DLD1 (cell line): Measurements from ENCODE around the gene SLC17A7.
"Not testable (repeated sequence)": the region's sequence is repeated elsewhere in the genome, so short reads cannot be mapped to it uniquely, and the experiment has no call there.

Experiments used
- in situ Hi-C: cut with HindIII; loops from 2 replicates; pipeline ENCODE4 v1.10.0; 2017; ENCODE audit warnings: low sequenced_read_pairs

Gene SLC17A7

GRCh38 chr19:49470615-49470978 is 29.3 kb upstream of the SLC17A7 start:
- in situ Hi-C loops: no loop called here

- in situ Hi-C loops: no loop called here
These were observed 28.7 kb upstream of the SLC17A7 start for GRCh38 chr19:49469828-49470614.

- in situ Hi-C loops: no loop called here
These were observed 27.6 kb upstream of the SLC17A7 start for GRCh38 chr19:49468746-49469447.

GRCh38 chr19:49468199-49468598 is 26.9 kb upstream of the SLC17A7 start:
- in situ Hi-C loops: no loop called here

- in situ Hi-C loops: no loop called here
These were observed 24.0 kb upstream of the SLC17A7 start for GRCh38 chr19:49465371-49465770.

- in situ Hi-C loops: no loop called here
These were observed 22.8 kb upstream of the SLC17A7 start for GRCh38 chr19:49463960-49464740.

- in situ Hi-C loops: no loop called here
These were observed 21.2 kb upstream of the SLC17A7 start for GRCh38 chr19:49462492-49462891.

GRCh38 chr19:49461656-49462055 is 20.3 kb upstream of the SLC17A7 start:
- in situ Hi-C loops: no loop called here

GRCh38 chr19:49461130-49461529 is 19.8 kb upstream of the SLC17A7 start:
- in situ Hi-C loops: not testable (repeated sequence)

GRCh38 chr19:49459388-49459787 is 18.1 kb upstream of the SLC17A7 start:
- in situ Hi-C loops: no loop called here

- in situ Hi-C loops: no loop called here
These were observed 17.2 kb upstream of the SLC17A7 start for GRCh38 chr19:49458567-49458903.

- in situ Hi-C loops: no loop called here
These were observed 15.0 kb upstream of the SLC17A7 start for GRCh38 chr19:49456326-49456725.

- in situ Hi-C loops: no loop called here
These were observed 14.4 kb upstream of the SLC17A7 start for GRCh38 chr19:49455773-49456172.

- in situ Hi-C loops: no loop called here
These were observed 12.5 kb upstream of the SLC17A7 start for GRCh38 chr19:49453757-49454240.

GRCh38 chr19:49453013-49453756 is 11.9 kb upstream of the SLC17A7 start, which contains the start of gene ALDH16A1:
Gene ALDH16A1 (plus strand): TSS chr19:49453225. CDS start chr19:49453332, 107 bp downstream.
- in situ Hi-C loops: no loop called here

GRCh38 chr19:49451430-49452181 is 10.3 kb upstream of the SLC17A7 start, which contains the start of gene PIH1D1:
Gene PIH1D1 (minus strand): TSS chr19:49451814. CDS start chr19:49451574, 240 bp downstream.
- in situ Hi-C loops: no loop called here

- in situ Hi-C loops: no loop called here
These were observed 9.1 kb upstream of the SLC17A7 start for GRCh38 chr19:49450405-49450804.

- in situ Hi-C loops: no loop called here
These were observed 7.1 kb upstream of the SLC17A7 start for GRCh38 chr19:49448432-49448786.

- in situ Hi-C loops: no loop called here
These were observed 6.4 kb upstream of the SLC17A7 start for GRCh38 chr19:49447485-49448431.
